ENCODE data around the gene NKX6-2.
"Not testable (repeated sequence)": the region's sequence is repeated elsewhere in the genome, so short reads cannot be mapped to it uniquely, and the experiment has no call there.

NKX6-2 gene

DNA sequence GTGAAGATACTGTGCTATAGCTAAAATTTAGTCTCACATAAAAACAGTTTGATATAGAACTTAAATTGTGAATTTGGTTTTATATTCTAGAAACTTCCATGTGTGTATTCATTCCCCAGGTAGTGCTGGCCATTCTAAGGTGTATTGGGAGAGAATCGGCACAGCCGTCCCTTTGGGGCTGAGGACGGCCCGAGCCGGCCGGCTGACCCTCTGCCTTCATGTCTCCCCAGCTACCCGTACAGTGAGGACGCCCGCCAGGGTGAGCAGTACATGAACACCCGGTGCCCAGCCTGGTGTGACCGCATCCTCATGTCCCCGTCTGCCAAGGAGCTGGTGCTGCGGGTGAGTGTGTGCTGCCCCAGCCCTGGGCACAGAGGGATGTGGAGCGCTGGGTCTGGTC, 8.5 kb downstream of the NKX6-2 start:
- no peak for DNase-seq

DNA sequence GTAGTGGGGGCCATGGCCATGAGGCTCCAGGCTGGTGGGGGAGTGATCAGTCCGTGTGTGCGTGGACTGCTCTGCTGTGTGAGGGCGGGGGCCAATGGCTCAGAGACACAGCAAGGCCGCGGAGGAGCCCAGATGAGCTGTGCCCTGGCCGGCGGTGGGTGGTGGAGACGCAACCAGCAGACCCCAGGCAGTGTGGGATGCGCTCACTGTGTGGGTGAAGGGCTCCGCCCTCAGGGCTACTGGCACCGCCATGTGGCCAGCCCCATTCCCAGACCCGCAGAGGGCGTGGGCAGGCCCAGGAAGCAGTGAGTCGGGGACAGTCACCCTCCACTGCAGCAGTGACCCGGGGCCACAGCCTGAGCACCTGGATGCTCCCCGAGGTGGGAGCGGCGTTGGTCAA, 9.1 kb downstream of the NKX6-2 start:
- no peak for DNase-seq

DNA sequence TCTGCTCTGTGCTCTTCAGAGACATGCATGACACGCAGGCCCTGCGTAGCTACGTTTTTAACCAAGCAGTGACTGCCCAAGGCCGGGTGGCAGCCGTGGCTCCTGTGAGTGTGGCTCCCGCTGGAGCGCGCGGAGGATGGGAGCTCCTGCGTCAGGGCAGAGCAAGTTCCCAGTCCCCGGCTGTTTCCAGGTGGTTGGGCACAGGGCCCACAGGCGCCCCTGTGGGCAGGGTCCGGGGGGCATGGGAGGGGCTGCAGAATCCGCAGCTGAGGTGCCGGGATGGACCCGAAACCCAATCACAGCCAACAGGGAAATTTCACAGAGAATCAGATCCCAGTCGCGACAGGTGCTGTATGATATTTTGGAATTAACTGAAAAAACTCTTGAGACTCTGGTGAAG, 9.8 kb downstream of the NKX6-2 start:
- no peak for DNase-seq

DNA sequence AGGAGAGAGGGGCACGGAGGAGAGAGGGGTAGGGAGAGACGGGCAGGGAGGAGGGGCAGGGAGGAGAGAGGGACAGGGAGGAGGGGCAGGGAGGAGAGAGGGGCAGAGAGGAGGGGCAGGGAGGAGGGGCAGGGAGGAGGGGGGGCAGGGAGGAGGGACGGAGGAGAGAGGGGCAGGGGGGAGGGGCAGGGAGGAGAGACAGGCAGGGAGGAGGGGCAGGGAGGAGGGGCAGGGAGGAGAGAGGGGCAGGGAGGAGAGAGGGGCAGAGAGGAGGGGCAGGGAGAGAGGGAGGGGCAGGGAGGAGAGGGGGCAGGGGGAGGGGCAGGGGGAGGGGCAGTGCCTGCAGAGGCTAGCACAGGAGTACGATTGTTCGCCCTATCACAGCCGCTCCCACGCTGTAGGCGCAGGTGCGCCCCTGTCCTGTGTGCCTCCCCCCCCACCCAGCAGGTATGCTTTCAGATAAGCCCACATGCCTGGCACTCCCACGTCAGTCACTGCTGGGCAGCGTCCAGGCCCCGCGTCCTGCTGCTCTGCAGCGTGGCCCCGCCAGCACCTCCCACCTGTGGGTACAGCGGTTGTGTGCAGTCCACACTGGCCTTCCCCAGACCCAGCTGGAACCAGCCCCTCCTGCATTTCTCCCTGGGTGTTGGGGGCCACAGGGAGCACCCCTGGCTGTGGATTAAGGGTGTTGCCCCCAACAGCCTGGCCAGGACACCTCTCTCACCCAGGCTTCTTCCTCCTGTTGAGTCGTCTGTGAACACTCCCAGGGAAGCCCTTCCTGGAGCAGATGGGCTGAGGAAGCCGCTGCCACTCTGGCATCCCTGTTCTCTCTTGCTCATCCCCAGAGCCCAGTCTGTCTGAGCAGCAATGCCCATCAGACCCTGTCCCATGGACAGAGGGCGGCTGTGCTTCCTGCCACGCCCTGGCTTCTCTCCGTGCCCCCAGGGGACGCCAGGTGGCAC, 10.8 kb downstream of the NKX6-2 start:
- no peak for DNase-seq

DNA sequence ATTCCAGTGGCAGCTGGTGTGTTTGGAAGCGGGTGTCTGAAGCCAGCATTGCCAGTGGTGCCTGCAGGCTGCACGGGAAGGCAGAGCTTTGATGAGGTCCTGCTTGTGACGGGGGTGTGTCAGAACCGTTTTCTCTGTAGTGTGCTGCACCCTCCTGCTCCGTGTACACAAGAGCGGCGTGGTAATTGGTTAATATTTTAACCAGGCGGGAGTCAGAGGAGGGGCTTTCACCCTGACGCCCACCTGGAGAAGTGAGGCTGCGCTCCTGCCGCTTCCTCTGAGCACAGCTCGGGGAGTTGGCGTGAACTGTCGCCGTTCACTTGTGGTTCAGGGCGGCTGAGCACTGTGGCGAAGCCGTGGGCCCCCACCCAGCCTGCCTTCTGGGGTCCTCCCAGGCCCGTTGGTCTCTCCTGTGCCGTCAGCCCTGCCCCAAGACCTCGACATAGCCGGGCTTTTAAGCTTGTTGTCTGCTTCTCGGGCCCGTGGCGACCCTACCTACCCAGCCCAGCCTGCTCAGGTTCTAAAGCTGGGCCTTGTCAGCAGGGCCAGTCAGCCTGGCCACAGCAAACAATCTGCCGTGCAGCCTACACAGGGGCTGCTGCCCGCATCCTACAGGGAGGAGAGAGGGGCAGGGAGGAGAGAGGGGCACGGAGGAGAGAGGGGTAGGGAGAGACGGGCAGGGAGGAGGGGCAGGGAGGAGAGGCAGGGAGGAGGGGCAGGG, 11.6 kb downstream of the NKX6-2 start:
- no peak for DNase-seq

DNA sequence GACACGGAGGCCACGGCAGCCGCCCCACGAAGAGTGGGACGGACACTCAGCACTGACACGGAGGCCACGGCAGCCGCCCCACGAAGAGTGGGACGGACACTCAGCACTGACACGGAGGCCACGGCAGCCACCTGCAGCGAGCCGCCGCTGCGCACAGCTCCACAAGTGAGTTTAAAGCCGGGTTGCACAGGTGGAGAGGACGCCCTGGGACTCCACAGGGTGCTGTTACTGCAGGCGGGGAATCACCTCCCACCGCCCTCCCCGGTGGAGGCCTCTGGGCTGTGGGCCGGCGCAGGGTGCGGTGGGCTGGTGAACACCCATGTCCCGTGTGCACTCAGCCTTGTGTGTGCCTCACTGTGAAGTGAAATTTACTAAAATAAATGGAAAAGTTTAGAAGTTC, 13.1 kb downstream of the NKX6-2 start:
- DNase-seq = not testable (repeated sequence)

DNA sequence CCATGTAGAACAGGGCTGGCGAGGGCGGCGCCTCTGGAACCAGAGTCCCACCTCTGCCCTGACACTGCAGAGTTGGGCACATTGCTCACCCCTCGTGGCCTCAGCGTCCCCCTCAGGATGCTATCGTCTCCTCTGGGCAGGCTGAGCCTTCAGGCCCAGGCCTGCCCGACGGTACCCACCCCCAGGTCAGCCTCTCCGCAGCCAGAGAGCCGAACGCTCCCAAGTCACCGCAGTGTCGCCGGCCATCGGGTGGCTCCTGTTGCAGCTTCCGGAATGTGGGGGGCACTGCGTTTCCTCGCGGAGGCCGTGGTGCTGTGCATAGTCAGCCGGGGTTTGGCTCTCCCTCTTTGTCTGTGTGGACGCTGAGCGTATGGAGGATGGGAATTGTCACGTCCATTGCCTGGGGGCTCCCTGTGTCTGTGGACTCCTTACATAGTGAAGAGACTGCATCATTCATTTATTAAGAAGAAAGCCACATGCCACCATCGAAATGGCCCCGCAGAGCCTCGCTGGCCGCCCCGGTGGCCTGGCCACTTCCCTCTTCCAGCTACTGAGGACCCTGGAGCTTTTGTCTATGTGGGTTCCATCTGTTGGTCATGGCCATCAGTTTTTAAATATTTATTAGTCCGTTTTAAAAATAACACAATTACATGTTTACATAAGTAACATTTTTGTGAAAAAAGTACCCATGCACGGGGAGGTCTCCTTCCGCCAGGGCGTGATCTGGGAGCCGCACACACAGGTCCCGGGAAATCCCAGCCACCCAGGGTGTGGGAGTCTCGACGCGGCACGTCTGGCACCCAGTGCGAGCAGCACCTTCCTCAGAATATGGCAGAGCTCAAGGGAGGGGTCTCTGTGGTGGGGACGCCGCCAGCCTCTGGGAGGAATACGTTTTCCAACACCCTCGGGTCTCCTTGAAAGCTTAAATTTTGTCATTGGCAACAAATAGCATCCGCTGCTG, 15.6 kb downstream of the NKX6-2 start:
- no peak for DNase-seq

DNA sequence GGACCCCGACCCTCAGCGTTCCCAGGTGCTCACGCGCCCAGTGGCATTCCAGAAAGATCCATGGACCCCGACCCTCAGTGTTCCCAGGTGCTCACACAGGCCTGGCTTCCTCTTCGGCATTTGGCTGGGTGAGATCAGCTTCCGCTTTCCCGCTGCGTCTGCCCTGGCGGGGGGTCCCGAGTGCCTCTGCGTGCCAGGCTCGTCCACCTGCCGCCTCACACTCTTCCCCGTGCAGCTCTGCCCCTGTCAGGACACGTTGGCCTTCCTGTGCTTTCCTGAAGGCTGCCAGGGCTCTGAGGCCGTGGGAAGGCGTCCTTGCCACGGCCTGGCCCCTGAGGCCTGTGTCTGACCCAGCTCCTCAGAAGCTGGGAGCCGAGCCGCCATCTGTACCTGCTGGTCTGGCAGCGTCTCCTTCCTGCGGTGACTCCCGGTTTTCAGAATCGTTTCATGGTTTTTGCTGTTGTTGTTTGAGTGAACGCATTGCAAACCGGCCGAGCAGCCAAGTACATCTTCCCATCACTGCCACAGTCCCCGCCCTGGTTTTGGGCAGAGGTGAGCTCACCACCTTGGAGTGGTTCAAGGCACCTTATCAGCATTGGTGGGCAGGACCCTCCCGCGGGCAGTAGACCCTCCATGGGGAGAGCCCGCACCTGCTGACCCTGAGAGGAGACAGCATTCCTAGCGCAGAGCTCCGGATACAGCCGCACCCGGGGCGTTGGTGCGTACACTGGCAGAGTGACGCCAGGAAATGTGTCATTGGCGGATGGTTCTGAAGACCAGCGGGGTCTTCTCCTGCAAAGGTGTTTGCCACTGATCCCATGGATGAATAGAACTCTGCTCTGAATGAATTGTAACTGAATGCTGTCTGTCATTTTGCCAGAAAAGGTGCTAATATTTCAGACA, 17.4 kb downstream of the NKX6-2 start:
- no peak for DNase-seq

DNA sequence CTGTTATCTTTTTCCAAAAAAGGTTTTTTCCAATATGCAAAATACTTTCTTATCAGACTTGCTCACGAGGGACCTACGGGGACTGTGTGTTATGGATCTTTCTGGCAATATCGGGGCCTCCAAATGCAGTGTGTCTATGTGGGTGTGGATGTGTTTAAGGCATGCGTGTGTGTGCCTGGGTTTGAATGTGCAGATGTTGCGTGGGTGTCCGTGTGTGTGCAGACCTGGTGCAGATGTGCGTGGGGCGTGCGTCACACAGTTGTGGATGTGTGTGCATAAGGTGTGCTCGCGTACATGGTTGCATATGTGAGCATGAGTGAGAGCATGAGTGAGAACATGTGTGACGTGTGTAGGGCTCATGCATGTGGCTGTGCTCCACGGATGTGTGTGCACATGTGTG, 19.7 kb downstream of the NKX6-2 start:
- DNase-seq = no peak

DNA sequence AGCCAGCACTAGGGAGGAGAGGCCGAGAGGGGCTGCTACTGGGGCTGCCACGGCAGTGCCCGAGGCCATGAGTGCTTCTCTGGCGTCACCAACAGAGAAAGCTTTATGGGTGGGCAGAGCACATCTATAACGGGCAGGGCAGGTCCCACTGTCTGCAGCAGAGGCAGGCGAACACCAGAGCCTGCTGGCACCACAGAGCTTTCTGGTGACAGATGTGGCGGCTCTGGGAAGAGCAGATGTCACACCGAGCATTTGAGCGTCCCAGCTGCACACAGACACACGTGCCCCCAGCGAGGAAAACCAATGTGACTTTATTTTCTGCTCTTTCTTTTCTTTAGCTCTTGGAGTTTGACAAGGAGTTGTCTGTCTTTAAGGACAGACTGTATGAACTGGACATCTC, 20.5 kb downstream of the NKX6-2 start:
- DNase-seq = no peak

DNA sequence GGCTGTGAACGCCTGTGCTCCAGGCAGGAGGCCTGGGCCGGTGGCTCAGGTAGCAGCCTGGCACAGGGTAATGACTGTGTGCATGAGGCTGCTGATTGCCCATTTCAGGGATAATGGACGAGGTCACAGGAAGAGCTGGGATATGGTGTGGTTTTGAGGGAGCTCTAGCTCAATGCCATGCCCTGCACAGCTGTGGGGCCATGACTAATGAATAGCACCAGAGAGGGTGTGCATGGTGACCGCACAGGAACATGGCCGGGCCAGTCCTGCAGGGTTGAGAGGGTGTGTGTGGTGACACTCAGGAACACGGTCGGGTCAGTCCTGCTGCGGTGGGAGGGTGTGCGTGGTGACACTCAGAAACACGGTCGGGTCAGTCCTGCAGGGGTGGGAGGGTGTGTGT, 21.8 kb downstream of the NKX6-2 start:
- DNase-seq = no peak

DNA sequence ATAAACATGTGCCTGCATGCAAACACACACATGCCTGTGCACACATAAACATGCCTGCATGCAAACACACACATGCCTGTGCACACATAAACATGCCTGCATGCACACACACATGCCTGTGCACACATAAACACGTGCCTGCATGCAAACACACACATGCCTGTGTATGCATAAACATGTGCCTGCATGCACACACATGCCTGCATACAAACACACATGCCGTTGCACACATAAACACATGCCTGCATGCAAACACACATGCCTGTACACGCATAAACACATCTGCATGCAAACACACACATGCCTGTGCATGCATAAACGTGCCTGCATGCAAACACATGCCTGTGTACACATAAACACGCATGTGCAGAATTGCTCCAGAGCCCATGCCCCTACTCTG, 22.4 kb downstream of the NKX6-2 start:
- DNase-seq = no peak

DNA sequence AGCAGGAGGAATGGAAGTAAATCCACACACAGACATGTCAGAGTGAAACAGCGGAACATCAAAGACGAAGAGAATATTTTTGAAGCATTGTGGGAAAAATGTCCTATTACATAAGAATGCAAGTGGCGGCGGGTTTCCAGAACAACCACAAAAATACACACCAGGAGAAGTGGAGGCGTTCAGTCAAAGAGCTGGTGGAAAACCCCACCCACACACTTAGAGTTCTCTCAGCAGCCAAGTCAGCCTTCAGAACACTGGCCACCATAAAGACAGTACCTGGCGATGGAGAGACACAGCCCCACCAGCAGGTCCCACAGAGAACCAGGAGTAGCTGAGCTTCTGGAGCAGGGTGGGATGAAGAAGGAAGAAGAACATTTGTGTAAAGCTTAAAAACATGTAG, 23.7 kb downstream of the NKX6-2 start:
- no peak for DNase-seq

DNA sequence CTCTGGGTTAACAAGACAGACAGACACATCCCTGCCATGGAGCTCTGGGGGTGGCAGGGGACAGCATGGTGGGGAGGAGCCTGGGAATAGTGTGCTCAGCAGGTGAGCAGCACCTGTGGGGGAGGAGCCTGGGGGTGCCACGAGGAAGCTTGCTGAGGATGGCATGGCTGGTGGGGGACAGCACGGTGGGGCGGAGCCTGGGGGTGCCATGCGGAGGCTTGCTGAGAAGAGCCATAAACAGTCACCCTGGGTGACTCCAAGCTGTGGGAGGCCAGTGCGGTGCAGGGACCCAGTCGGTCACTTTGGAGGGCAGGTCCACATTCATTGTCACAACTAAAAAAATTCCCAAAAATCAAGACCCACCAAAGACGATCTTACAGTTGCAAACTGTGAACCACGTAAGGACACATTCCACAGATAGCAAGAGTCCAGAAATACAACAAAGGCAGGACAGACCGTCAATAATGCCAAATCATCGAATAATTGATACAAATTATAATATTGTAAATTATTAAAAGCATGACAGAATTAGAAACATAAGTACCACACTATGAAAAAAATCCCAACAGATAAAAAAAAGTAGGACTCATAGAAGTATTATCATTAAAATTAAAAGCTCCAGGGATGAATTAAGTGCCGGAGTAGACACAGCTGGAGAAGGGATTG, 24.4 kb downstream of the NKX6-2 start:
- no peak for DNase-seq

DNA sequence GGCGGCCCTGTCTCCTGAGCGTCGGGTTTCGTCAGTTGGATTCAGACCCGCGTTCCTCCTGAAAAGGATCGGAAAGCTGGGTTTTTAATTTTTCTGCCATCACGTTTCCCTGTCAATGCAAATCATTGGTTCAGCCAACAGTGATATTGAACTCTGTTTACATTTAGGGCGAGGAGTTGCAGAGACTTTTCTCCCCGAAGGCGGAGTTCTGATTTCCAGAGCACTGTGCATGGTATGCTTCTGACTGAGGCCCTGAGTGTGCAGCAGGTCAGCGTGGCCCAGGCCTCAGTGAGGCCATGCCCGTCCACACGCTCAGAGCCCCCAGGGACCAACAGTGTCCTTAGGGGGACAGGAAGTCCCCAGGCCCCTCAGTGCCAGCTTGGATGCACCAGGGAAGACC, 27.1 kb downstream of the NKX6-2 start:
- no peak for DNase-seq

DNA sequence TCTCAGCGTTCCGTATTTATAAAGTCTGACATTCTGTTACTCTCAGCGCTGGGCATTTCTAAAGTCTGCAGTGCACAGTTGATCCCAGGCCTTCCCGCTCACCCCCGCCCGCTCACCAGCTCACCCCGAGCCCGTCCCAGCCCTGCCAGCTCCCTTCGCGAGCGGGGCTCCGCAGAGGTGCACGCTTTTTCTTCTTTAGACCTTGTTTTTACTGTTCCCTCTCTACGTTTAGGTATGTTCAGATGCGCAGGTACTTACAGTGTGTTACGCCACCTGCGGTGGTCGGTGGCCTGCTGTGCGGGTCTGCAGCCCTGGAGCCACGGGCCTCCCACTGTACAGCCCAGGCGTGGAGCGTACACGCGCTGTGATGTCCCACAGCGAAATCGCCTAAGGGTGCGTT, 28.8 kb downstream of the NKX6-2 start:
- DNase-seq = no peak

DNA sequence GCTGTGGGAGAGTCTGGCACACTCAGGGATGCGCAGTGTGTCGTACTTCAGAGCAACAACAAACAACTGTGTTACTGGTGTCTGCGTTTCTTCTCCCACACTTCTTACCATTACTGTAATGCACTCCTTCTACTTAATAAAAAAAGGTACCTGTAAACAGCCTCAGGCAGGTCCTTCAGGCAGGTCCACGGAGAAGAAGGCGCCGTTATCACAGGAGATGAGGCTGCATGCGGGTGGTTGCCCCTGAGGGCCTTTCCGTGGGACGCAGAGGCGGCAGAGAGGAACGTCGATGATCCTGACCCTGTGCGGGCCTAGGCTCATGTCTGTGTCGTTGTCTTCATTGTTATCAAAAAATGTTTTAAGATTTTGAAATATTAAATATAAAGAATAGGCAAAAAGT, 29.4 kb downstream of the NKX6-2 start:
- no peak for DNase-seq

DNA sequence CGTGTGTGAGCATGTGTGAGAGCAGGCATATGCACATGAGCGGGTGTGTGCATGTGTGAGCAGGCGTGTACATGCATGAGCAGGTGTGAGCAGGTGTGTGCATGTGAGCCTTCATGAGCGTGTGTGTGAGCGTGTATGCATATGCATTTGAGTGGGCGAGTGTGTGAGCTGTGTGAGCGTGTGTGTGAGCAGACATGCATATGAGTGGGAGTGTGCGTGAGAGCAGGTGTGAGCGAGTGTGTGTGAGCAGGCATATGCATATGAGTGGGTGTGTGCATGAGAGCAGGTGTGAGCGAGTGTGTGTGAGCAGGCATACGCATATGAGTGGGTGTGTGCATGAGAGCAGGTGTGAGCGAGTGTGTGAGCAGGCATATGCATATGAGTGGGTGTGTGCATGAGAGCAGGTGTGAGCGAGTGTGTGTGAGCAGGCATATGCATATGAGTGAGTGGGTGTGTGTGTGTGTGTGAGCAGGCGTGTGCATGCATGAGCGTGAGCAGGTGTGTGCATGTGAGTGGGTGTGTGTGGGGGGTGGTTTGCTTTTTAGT, 30.7 kb downstream of the NKX6-2 start:
- no peak for DNase-seq

DNA sequence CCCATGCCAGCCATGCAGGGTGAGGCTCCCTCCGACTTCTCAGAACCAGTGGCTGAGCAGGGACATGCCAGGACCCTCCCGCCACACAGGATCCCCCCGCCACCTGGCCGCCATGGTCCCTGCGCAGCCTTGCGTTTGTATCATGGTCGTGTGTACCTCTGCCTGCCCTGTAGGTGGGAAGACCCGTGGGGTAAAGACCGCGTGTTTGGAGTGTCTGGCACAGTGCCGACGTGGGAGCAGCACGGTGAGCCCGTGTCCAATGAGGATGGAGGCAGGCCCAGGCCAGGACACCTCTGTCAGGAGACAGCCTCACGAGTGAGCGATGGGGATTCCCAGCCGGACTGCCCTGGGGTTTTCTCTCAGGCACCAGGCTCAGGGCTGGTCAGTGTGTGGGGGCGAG, 31.9 kb downstream of the NKX6-2 start:
- DNase-seq = no peak

DNA sequence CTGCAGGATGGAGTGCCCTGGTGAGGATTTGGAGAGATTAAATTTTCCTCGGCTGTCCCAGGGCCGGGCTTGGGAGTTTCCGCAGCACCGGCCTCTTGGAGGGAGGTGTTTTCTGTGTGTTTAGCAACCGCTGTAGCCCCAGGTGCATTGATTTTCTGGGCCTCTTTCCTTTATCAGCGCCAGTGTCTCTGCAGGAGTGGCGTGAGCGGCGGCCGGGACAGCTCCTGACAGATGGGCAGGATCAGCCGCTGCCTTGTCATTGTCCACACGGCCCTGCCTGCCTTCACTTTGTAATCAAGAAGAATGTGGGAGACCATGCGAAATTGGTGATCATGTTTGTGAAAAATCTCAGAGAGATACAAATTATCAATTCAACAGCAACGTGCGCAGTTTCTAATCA, 32.4 kb downstream of the NKX6-2 start:
- no peak for DNase-seq

DNA sequence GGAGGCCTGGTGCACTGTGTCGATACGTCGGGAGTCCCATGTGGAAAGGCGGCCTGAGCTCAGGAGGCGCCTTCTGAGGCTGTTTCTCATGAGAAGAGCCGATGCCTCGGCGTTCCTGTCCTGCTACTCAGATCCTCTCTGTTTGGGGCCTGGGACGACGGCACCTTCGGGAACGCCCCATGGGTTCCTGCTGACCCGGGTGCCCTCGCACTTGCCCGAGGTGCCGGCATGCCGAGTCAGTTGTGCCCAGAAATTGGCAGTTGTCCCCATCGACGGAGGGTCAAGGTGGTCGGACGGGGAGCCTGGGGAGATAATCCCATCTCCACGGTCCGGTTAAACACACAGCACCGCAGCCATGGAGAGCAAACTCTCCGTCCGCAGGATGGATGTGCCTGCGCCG, 33.0 kb downstream of the NKX6-2 start:
- no peak for DNase-seq
